PC-3 (cell line): ENCODE results near the gene WDFY4. TPM values are rescaled to one million over a fixed set of nuclear protein-coding genes. Genes with fewer than 3 reads are reported as not detected.

Experiments
- ATAC-seq: fragments of 200-7000 bp; cut with Tn5 transposase; 2 replicates; pipeline ENCODE4 v1.9.1; 2020; ENCODE audit warnings: mild to moderate bottlenecking, moderate library complexity
- BruUV-seq: library from RNA; stranded (reverse); fragments of 400-500 nt; replicated peaks from 2 replicates; lab custom pipeline; 2021; lab: Mats Ljungman, UMichigan
- CTCF ChIA-PET: fragments of 300-600 bp; sonication (Branson Sonifier 250); formaldehyde crosslinking; loops from one replicate; lab custom pipeline; 2022; ENCODE audit warnings: antibody characterized with exemption; lab: Charles Lee
- POLR2A ChIA-PET: fragments of 300-600 bp; sonication (Branson Sonifier 250); formaldehyde crosslinking; loops from one replicate; lab custom pipeline; 2022; ENCODE audit warnings: antibody characterized with exemption; ENCODE audit not compliant: unreplicated experiment; lab: Charles Lee
- DNase-seq: peaks from one replicate; pipeline ENCODE4 v3.0.0-alpha.2; 2015
- H2AFZ ChIP-seq: fragments of 300-600 bp; sonication (generic); 2 replicates; pipeline ENCODE4 v1.6.0; 2016; ENCODE audit warnings: antibody characterized with exemption, low read length
- H3F3A ChIP-seq: fragments of 300-600 bp; sonication (generic); one replicate; pipeline ENCODE4 v1.6.0; 2017; ENCODE audit warnings: antibody characterized with exemption, low read length, control low read depth, mild to moderate bottlenecking; ENCODE audit not compliant: unreplicated experiment
- H3K27ac ChIP-seq: fragments of 300-600 bp; sonication (generic); 2 replicates; pipeline ENCODE4 v1.5.1; 2016; ENCODE audit warnings: mild to moderate bottlenecking, low read length
- H3K27me3 ChIP-seq: fragments of 300-600 bp; sonication (generic); 2 replicates; pipeline ENCODE4 v1.6.1; 2016; ENCODE audit warnings: low read length, mixed read lengths
- H3K36me3 ChIP-seq: fragments of 300-600 bp; sonication (generic); 2 replicates; pipeline ENCODE4 v1.6.1; 2016; ENCODE audit warnings: low read depth, mixed run types, low read length, mixed read lengths
- H3K4me1 ChIP-seq: fragments of 300-600 bp; sonication (generic); 2 replicates; pipeline ENCODE4 v1.5.1; 2016; ENCODE audit warnings: low read length; ENCODE audit not compliant: insufficient read depth
- H3K4me2 ChIP-seq: fragments of 300-600 bp; sonication (generic); 2 replicates; pipeline ENCODE4 v1.6.0; 2016; ENCODE audit warnings: low read length
- H3K4me3 ChIP-seq: fragments of 300-600 bp; sonication (generic); 2 replicates; pipeline ENCODE4 v1.5.1; 2016; ENCODE audit warnings: mild to moderate bottlenecking, low read length, mixed read lengths
- H3K79me2 ChIP-seq: fragments of 300-600 bp; sonication (generic); 2 replicates; pipeline ENCODE4 v1.6.1; 2017; ENCODE audit warnings: low read length, mixed read lengths
- H3K9ac ChIP-seq: fragments of 300-600 bp; sonication (generic); 2 replicates; pipeline ENCODE4 v1.6.0; 2016; ENCODE audit warnings: mild to moderate bottlenecking, low read length
- H3K9me2 ChIP-seq: fragments of 300-600 bp; sonication (generic); replicated peaks from 2 replicates; pipeline ENCODE4 v1.6.1; 2016; ENCODE audit warnings: mixed run types, low read length, mixed read lengths
- H3K9me3 ChIP-seq: fragments of 300-600 bp; sonication (generic); 2 replicates; pipeline ENCODE4 v1.6.1; 2016; ENCODE audit warnings: low read length, mixed read lengths
- H4K20me1 ChIP-seq: fragments of 300-600 bp; sonication (generic); 2 replicates; pipeline ENCODE4 v1.6.1; 2016; ENCODE audit warnings: low read length, mixed read lengths
- EZH2 ChIP-seq: fragments of 300-600 bp; sonication (generic); IDR thresholded peaks from one replicate; pipeline ENCODE4 v1.6.1; 2017; ENCODE audit warnings: antibody characterized with exemption, mild to moderate bottlenecking, low read length; ENCODE audit not compliant: unreplicated experiment
- EZH2phosphoT487 ChIP-seq: fragments of 300-600 bp; sonication (generic); IDR thresholded peaks from 2 replicates; pipeline ENCODE4 v1.6.1; 2018; ENCODE audit warnings: mild to moderate bottlenecking, antibody characterized with exemption, low read length, borderline replicate concordance
- intact Hi-C: fragments of 100-400 bp; cut with micrococcal nuclease; formaldehyde crosslinking; loops from 2 replicates; pipeline ENCODE4 v1.9.0; 2023
- total RNA-seq: library from RNA; depleted of rRNA; stranded (reverse); fragments of >200 nt; gene quantifications from 2 replicates; pipeline ENCODE4 v1.2.3, GENCODE V29; 2014
- TF ChIP-seq, protein P1 (sequence below): fragments of 300-600 bp; sonication (generic); conservative IDR thresholded peaks from 2 replicates; pipeline ENCODE4 v1.5.1; 2017; ENCODE audit warnings: antibody characterized with exemption, low read depth, mild to moderate bottlenecking, low read length

WDFY4 gene
- total RNA-seq, 1 experiment from 2014 or later, result not detected

- no peak overlapping the region for H2AFZ ChIP-seq
- H3K79me2 ChIP-seq, result no peaks in the 10 kb centered on the region
- no peaks in the 10 kb centered on the region for H3K9me3 ChIP-seq
- TF ChIP-seq, protein P1, sequence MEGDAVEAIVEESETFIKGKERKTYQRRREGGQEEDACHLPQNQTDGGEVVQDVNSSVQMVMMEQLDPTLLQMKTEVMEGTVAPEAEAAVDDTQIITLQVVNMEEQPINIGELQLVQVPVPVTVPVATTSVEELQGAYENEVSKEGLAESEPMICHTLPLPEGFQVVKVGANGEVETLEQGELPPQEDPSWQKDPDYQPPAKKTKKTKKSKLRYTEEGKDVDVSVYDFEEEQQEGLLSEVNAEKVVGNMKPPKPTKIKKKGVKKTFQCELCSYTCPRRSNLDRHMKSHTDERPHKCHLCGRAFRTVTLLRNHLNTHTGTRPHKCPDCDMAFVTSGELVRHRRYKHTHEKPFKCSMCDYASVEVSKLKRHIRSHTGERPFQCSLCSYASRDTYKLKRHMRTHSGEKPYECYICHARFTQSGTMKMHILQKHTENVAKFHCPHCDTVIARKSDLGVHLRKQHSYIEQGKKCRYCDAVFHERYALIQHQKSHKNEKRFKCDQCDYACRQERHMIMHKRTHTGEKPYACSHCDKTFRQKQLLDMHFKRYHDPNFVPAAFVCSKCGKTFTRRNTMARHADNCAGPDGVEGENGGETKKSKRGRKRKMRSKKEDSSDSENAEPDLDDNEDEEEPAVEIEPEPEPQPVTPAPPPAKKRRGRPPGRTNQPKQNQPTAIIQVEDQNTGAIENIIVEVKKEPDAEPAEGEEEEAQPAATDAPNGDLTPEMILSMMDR, result no peak
- TF ChIP-seq EZH2 (no peak), EZH2phosphoT487 (no peak)
- no peaks in the 10 kb centered on the region for H3K36me3 ChIP-seq
- H3K9me2 ChIP-seq, result no peaks in the 10 kb centered on the region
- no peak for ATAC-seq
- H3K9ac ChIP-seq, result no peak overlapping the region
- H3K27me3 ChIP-seq, result peaks cover 48% of the 10 kb centered on the region
- DNase-seq, result no peak
- ChIA-PET POLR2A (no interaction called here), CTCF (interaction anchor here (1.4 kb wide), 1 partner anchor 25 kb away, joined by 10 read pairs; no protein-coding TSS in a partner anchor)
- no peak overlapping the region for H3K4me2 ChIP-seq
- H3K4me1 ChIP-seq, result no peaks in the 10 kb centered on the region
- H4K20me1 ChIP-seq, result no peaks in the 10 kb centered on the region
- H3K4me3 ChIP-seq, result no peak overlapping the region
- intact Hi-C loops, result no loop called here
- H3K27ac ChIP-seq, result no peak overlapping the region
- no peaks in the 10 kb centered on the region for H3F3A ChIP-seq
- no TSS peak for BruUV-seq
Observed at GRCh38 chr10:48683424-48683823, 1.2 kb upstream of the WDFY4 start.

DNA sequence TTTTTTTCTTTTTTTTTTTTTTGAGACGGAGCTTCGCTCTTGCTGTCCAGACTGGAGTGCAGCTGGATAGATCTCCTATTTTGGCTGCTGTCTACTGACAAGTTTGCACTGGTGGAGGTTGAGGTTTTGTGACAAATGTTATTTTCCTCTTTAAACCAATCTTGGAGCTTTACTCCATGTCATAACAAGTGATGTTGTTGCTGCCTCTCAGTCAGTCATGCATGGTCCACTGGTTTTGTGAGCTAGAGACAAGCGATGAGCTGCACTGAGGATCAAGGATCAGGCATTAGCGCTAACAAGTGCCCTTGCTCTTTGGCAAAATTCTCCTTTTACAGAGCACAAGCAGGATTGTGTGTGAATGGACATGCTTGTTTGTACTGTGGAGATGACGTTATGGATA is 805 bp upstream of the WDFY4 start:
- no TSS peak for BruUV-seq
- H3K4me2 ChIP-seq, result no peak overlapping the region
- no peak overlapping the region for H3K9ac ChIP-seq
- H3K36me3 ChIP-seq, result no peaks in the 10 kb centered on the region
- H3K4me3 ChIP-seq, result no peak overlapping the region
- no peaks in the 10 kb centered on the region for H3K9me2 ChIP-seq
- peaks cover 48% of the 10 kb centered on the region for H3K27me3 ChIP-seq
- H3K27ac ChIP-seq, result no peak overlapping the region
- POLR2A ChIA-PET, result interaction anchor here (0.6 kb wide), 1 partner anchor 536 kb away, joined by 7 read pairs; no protein-coding TSS in a partner anchor
- H4K20me1 ChIP-seq, result no peaks in the 10 kb centered on the region
- no peaks in the 10 kb centered on the region for H3K79me2 ChIP-seq
- no peaks in the 10 kb centered on the region for H3F3A ChIP-seq
- ATAC-seq (no peak), DNase-seq (no peak)
- no peaks in the 10 kb centered on the region for H3K9me3 ChIP-seq
- TF ChIP-seq EZH2phosphoT487 (no peak), EZH2 (no peak)
- TF ChIP-seq, protein P1, result no peak
- CTCF ChIA-PET, result interaction anchor here (1.4 kb wide), 1 partner anchor 25 kb away, joined by 10 read pairs; no protein-coding TSS in a partner anchor
- intact Hi-C loops, result no loop called here
- no peak overlapping the region for H2AFZ ChIP-seq
- no peaks in the 10 kb centered on the region for H3K4me1 ChIP-seq

DNA sequence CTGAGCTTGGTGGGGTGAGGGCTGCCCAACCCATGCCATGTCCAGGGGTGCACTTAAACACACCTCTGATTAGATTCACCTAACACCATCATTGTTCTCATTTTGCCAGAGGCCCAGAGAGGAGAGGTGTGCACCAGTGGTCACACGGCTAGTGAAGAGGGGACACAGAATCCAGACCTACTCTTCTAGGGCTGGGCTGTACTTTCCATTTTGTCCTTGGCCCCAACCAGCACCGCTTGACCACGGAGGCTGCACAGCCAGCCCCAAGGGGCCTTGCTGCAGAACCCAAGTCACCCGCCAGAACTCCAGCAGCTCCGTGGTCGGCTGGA is 246 bp upstream of the WDFY4 start:
- ChIA-PET POLR2A (no interaction called here), CTCF (interaction anchor here (1.4 kb wide), 1 partner anchor 26 kb away, joined by 10 read pairs; no protein-coding TSS in a partner anchor)
- Histone ChIP-seq H3K9me2 (no peaks in the 10 kb centered on the region), H3K36me3 (no peaks in the 10 kb centered on the region), H3K4me3 (no peak overlapping the region), H2AFZ (no peak overlapping the region), H3K9ac (no peak overlapping the region), H3K4me2 (no peak overlapping the region), H3K27me3 (peaks cover 46% of the 10 kb centered on the region), H3K27ac (no peak overlapping the region), H4K20me1 (no peaks in the 10 kb centered on the region), H3K9me3 (no peaks in the 10 kb centered on the region), H3K79me2 (no peaks in the 10 kb centered on the region), H3K4me1 (no peaks in the 10 kb centered on the region), H3F3A (no peaks in the 10 kb centered on the region)
- no peak for TF ChIP-seq EZH2
- TF ChIP-seq, protein P1, result no peak
- TF ChIP-seq EZH2phosphoT487, result no peak
- intact Hi-C loops, result no loop called here
- no peak for DNase-seq
- BruUV-seq, result no TSS peak
- ATAC-seq, result no peak
